Esophagus muscularis mucosa (tissue), 4 donors: ENCODE data around the gene EEF1E1. TPM values are rescaled to one million over a fixed set of nuclear protein-coding genes. Genes with fewer than 3 reads are reported as not detected.

Source experiments
- DNase-seq: peaks from one replicate; pipeline ENCODE4 v3.0.0-alpha.2; 2017; ENCODE audit errors: extremely low spot score
- H3K27ac ChIP-seq, 4 donors: fragments of 200-600 bp; sonication (generic); replicated peaks in 1 of 4; 1 replicate in 3 of 4; 2 replicates in 1 of 4; pipeline ENCODE4 v1.5.1; 2016 to 2019; ENCODE audit warnings: mild to moderate bottlenecking in 1 of 4
- H3K27me3 ChIP-seq, 4 donors: fragments of 200-600 bp; sonication (generic); one replicate each; pipeline versions ENCODE4 v1.5.1 to v1.6.0; 2016 to 2019
- H3K36me3 ChIP-seq, 4 donors: fragments of 200-600 bp; sonication (generic); one replicate each; pipeline ENCODE4 v1.5.1; 2016 to 2019
- H3K4me1 ChIP-seq, 4 donors: fragments of 200-600 bp; sonication (generic); one replicate each; pipeline ENCODE4 v1.5.1; 2016 to 2019
- H3K4me3 ChIP-seq, 4 donors: fragments of 200-600 bp; sonication (generic); 1 replicate in 2 of 4; 2 replicates in 2 of 4; pipeline ENCODE4 v1.5.1; 2016 to 2019; ENCODE audit warnings: mild to moderate bottlenecking in 4 of 4, moderate library complexity in 1 of 4
- H3K9me3 ChIP-seq, 4 donors: fragments of 200-600 bp; sonication (generic); 1 replicate in 3 of 4; 2 replicates in 1 of 4; pipeline ENCODE4 v1.5.1; 2016 to 2019
- EP300 ChIP-seq: sonication (generic); formaldehyde crosslinking; IDR thresholded peaks from one replicate; pipeline ENCODE4 v1.6.1; 2017; ENCODE audit warnings: antibody characterized with exemption
- POLR2A ChIP-seq: fragments of 450-650 bp; IDR thresholded peaks from one replicate; pipeline ENCODE4 v1.6.1; 2017; ENCODE audit warnings: antibody characterized with exemption, moderate library complexity, mild to moderate bottlenecking, low read depth
- POLR2AphosphoS5 ChIP-seq, 2 donors: sonication (generic); formaldehyde crosslinking; IDR thresholded peaks; one replicate each; pipeline ENCODE4 v1.6.1; 2017; ENCODE audit warnings: antibody characterized with exemption in 2 of 2
- WGBS: methylation state at CpG from one replicate; pipeline ENCODE4 v1.1.5; 2018; 5-methylcytosine and 5-hydroxymethylcytosine counted together
- intact Hi-C: fragments of 100-400 bp; cut with DNase I; formaldehyde crosslinking; loops from one replicate; pipeline ENCODE4 v1.15.1; 2023
- total RNA-seq, 4 donors: library from RNA; depleted of rRNA; stranded (reverse); fragments of >200 nt; gene quantifications; one replicate each; pipeline versions ENCODE4 v1.1.0 to v1.2.1, GENCODE V29; 2016
- TF ChIP-seq, protein P1 (sequence below), 3 experiments: fragments of 200-600 bp in 2 of 3; fragments of 450-650 bp in 1 of 3; sonication (generic) in 2 of 3; IDR thresholded peaks; one replicate each; pipeline ENCODE4 v1.5.1; 2017 to 2019; ENCODE audit warnings: antibody characterized with exemption in 3 of 3, mild to moderate bottlenecking in 2 of 3, moderate library complexity in 1 of 3

The EEF1E1 gene
- total RNA-seq, 4 donors from 2014 or later: 25.2 to 45.2 (median 37.1) TPM

DNA sequence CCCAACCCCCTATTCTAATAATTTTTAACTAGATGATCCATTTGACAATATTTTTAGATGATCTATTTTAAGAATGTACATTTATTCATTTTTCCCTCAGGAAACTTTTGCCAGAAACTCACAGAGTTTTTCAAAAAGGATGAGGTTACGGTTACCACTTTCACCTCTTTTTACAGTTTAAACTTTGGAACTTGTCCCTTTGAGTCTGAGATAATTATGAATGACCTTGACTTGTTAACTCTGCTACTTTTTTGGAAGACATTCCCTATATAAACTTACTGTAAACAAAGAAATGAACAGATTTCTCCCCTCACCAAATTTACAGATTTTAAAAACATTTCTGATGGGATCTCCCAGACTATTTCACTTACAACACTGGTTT, 19.8 kb downstream of the EEF1E1 start:
- 93% methylated on average over 1 of the region's 1 CpG for WGBS
- Histone ChIP-seq H3K9me3 (no peaks in the 10 kb centered on the region), H3K4me1 (peaks cover 3 to 27% (median 11%) of the 10 kb centered on the region in 4 donors), H3K27ac (peak overlapping the region in 1 of 4 donors; percentile 6), H3K27me3 (no peaks in the 10 kb centered on the region), H3K4me3 (no peak overlapping the region), H3K36me3 (peaks cover 0 to 14% (median 10%) of the 10 kb centered on the region in 4 donors)
- no peak for DNase-seq
- TF ChIP-seq POLR2A: no peak
- no peak for TF ChIP-seq EP300
- TF ChIP-seq POLR2AphosphoS5 (IDR thresholded peaks at IDR 0.05): no peak
- TF ChIP-seq, protein P1, sequence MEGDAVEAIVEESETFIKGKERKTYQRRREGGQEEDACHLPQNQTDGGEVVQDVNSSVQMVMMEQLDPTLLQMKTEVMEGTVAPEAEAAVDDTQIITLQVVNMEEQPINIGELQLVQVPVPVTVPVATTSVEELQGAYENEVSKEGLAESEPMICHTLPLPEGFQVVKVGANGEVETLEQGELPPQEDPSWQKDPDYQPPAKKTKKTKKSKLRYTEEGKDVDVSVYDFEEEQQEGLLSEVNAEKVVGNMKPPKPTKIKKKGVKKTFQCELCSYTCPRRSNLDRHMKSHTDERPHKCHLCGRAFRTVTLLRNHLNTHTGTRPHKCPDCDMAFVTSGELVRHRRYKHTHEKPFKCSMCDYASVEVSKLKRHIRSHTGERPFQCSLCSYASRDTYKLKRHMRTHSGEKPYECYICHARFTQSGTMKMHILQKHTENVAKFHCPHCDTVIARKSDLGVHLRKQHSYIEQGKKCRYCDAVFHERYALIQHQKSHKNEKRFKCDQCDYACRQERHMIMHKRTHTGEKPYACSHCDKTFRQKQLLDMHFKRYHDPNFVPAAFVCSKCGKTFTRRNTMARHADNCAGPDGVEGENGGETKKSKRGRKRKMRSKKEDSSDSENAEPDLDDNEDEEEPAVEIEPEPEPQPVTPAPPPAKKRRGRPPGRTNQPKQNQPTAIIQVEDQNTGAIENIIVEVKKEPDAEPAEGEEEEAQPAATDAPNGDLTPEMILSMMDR (IDR thresholded peaks at IDR 0.05): no peak
- intact Hi-C loops: no loop called here

DNA sequence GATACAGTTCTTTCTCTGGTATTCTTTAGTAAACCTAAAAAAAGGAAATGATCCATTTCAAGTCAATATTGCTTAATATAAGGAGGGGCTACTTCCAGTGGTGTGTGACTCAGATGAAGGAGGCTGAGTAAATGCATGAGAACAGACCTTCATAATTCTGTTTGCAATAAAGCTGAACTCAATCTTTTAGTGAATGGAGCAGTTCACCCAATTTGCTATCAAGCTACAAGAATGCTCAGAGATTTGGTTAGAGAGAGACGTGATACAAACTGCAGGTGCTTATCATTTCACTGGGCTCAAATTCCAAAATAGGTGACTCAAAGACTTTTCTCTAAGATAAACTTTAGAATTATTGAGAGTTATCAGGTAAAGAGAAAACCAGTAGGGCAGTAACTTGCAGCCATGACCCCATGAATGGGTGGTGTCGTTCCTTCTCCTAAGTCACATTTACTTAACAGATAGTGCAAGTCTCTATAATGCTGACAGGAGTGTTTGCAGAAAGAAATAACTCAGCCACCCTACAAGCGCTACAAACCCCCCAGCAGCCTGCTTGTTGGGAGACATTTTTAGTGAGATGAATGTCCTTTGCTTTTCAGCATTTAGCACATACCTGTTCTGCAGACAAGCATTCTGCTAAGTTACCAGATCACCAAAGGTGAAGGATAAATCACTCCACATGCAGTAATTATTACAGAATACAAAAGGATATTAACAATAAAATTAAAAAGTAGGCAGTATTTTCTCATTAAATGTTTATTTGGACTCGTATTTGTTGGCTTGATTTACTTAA, 21.8 kb downstream of the EEF1E1 start:
- Histone ChIP-seq H3K36me3 (no peaks in the 10 kb centered on the region), H3K27me3 (no peaks in the 10 kb centered on the region), H3K4me3 (no peak overlapping the region), H3K4me1 (peaks cover 3 to 27% (median 11%) of the 10 kb centered on the region in 4 donors), H3K9me3 (no peaks in the 10 kb centered on the region), H3K27ac (no peak overlapping the region)
- TF ChIP-seq POLR2AphosphoS5 (IDR thresholded peaks at IDR 0.05): no peak
- TF ChIP-seq, protein P1 (IDR thresholded peaks at IDR 0.05): no peak
- TF ChIP-seq POLR2A: no peak
- no peak for TF ChIP-seq EP300
- intact Hi-C loops: no loop called here
- WGBS: 67% methylated on average over 4 of the region's 4 CpGs
- DNase-seq: no peak

GRCh38 chr6:8079126-8079525, 23.2 kb downstream of the EEF1E1 start:
- Histone ChIP-seq H3K4me1 (peaks cover 0 to 15% (median 6%) of the 10 kb centered on the region in 4 donors), H3K27me3 (no peaks in the 10 kb centered on the region), H3K9me3 (no peaks in the 10 kb centered on the region), H3K36me3 (no peaks in the 10 kb centered on the region), H3K27ac (no peak overlapping the region), H3K4me3 (no peak overlapping the region)
- TF ChIP-seq, protein P1 (IDR thresholded peaks at IDR 0.05): no peak
- TF ChIP-seq POLR2AphosphoS5 (IDR thresholded peaks at IDR 0.05) (no peak), EP300 (no peak), POLR2A (no peak)
- intact Hi-C loops: no loop called here
- no peak for DNase-seq
- 91% methylated on average over 2 of the region's 2 CpGs for WGBS

- Histone ChIP-seq H3K9me3 (no peaks in the 10 kb centered on the region), H3K36me3 (no peaks in the 10 kb centered on the region), H3K4me1 (peaks cover 0 to 6% (median 3%) of the 10 kb centered on the region in 4 donors), H3K27ac (no peak overlapping the region), H3K27me3 (no peaks in the 10 kb centered on the region), H3K4me3 (no peak overlapping the region)
- WGBS: 72% methylated on average over 2 of the region's 2 CpGs
- no peak for DNase-seq
- TF ChIP-seq EP300 (no peak), POLR2AphosphoS5 (IDR thresholded peaks at IDR 0.05) (no peak), POLR2A (no peak)
- TF ChIP-seq, protein P1 (IDR thresholded peaks at IDR 0.05): no peak
- intact Hi-C loops: no loop called here
Measured at GRCh38 chr6:8077991-8078390, 24.4 kb downstream of the EEF1E1 start.
